ENCODE results near the gene FAM170B.

GRCh38 chr10:49091450-49092210 is 42.2 kb downstream of the FAM170B start:
- TF ChIP-seq RCOR1 (IDR thresholded peaks at IDR 0.05; ENCODE audit: low read length) (no peak), FOXJ3 (CRISPR knock-in tag; IDR thresholded peaks at IDR 0.05) (no peak), EZH2phosphoT487 (IDR thresholded peaks at IDR 0.05; ENCODE audit: borderline replicate concordance, low read depth) (no peak), REST (IDR thresholded peaks at IDR 0.05; ENCODE audit: low read depth, low read length) (no peak), TAF1 (IDR thresholded peaks at IDR 0.05; ENCODE audit: borderline replicate concordance, low read depth, low read length) (no peak), CTCF (IDR thresholded peaks at IDR 0.05) (no peak), USF2 (IDR thresholded peaks at IDR 0.05; ENCODE audit: borderline replicate concordance, low read depth, low read length) (no peak), YY1 (IDR thresholded peaks at IDR 0.05; ENCODE audit: low read depth) (no peak), POLR2AphosphoS5 (IDR thresholded peaks at IDR 0.05; ENCODE audit: low read depth, low read length) (no peak), GATA2 (CRISPR knock-in tag; IDR thresholded peaks at IDR 0.05) (no peak), IRF3 (IDR thresholded peaks at IDR 0.05; ENCODE audit: low read depth, low read length) (no peak), FOXM1 (IDR thresholded peaks at IDR 0.05; ENCODE audit: low read depth) (no peak), FOSL2 (IDR thresholded peaks at IDR 0.05; ENCODE audit: borderline replicate concordance, low read depth) (no peak)

Data from SK-N-SH (cell line).